Upper lobe of left lung (tissue), 6 donors: ENCODE data around the gene CNN1. TPM values are rescaled to one million over a fixed set of nuclear protein-coding genes. Genes with fewer than 3 reads are reported as not detected.

ENCODE experiments used
- ATAC-seq, 2 donors: fragments of 200-7000 bp; cut with Tn5 transposase; one replicate each; pipeline ENCODE4 v1.9.1; 2022; ENCODE audit warnings: mild to moderate bottlenecking in 2 of 2, moderate library complexity in 2 of 2; ENCODE audit not compliant: low FRiP score in 2 of 2
- DNase-seq, 2 donors: peaks; one replicate each; pipeline ENCODE4 v3.0.0-alpha.2; 2019 to 2020
- H3K27ac ChIP-seq, 4 donors: fragments of 200-600 bp; sonication (generic); one replicate each; pipeline ENCODE4 v1.5.1; 2016 to 2019
- H3K27me3 ChIP-seq, 4 donors: fragments of 200-600 bp; sonication (generic); one replicate each; pipeline ENCODE4 v1.5.1; 2017 to 2019
- H3K36me3 ChIP-seq, 4 donors: fragments of 200-600 bp; sonication (generic); one replicate each; pipeline ENCODE4 v1.5.1; 2016 to 2019
- H3K4me1 ChIP-seq, 4 donors: fragments of 200-600 bp; sonication (generic); one replicate each; pipeline ENCODE4 v1.5.1; 2018 to 2019
- H3K4me3 ChIP-seq, 4 donors: fragments of 200-600 bp; sonication (generic); one replicate each; pipeline ENCODE4 v1.5.1; 2017 to 2019; ENCODE audit warnings: mild to moderate bottlenecking in 2 of 4, moderate library complexity in 1 of 4
- H3K9me3 ChIP-seq, 4 donors: fragments of 200-600 bp; sonication (generic); one replicate each; pipeline ENCODE4 v1.5.1; 2018 to 2019
- CTCF ChIP-seq, 6 experiments: fragments of 450-650 bp in 4 of 6; fragments of 200-600 bp in 2 of 6; sonication (generic) in 2 of 6; IDR thresholded peaks; one replicate each; pipeline ENCODE4 v1.5.1; 2016 to 2019; ENCODE audit warnings: antibody characterized with exemption in 6 of 6
- EP300 ChIP-seq, 4 donors: sonication (generic); formaldehyde crosslinking; IDR thresholded peaks; one replicate each; pipeline ENCODE4 v1.5.1; 2017; ENCODE audit warnings: antibody characterized with exemption in 4 of 4, control low read depth in 2 of 4
- POLR2A ChIP-seq, 4 donors: fragments of 450-650 bp; IDR thresholded peaks; one replicate each; pipeline ENCODE4 v1.5.1; 2016 to 2017; ENCODE audit warnings: antibody characterized with exemption in 4 of 4, mild to moderate bottlenecking in 2 of 4
- POLR2AphosphoS5 ChIP-seq, 2 donors: sonication (generic); formaldehyde crosslinking; IDR thresholded peaks; one replicate each; pipeline ENCODE4 v1.5.1; 2017; ENCODE audit warnings: antibody characterized with exemption in 2 of 2
- WGBS, 2 donors: methylation state at CpG; one replicate each; pipeline ENCODE4 v1.1.5; 2017 to 2018; 5-methylcytosine and 5-hydroxymethylcytosine counted together
- total RNA-seq, 6 donors: library from RNA; depleted of rRNA in 4 of 6; stranded (reverse); fragments of >200 nt in 4 of 6; gene quantifications; one replicate each; pipeline versions ENCODE4 v1.1.0 to v1.2.1, GENCODE V29; 2016 to 2021
- donor health status: DM: no; HTN: no; CAD: no; lungs with moderate emphysema.
- donor health status: DM: no; HTN: yes; CAD: no; lungs with severe emphysema.

Gene CNN1
- total RNA-seq, 6 donors from 2014 or later: 3.1 to 47.9 (median 20.7) TPM

- ATAC-seq (peak; percentile 99 to 100), DNase-seq (peak; percentile 92 to 97)
- WGBS, 2 donors: 0 to 1% methylated on average over 20 to 21 of the region's 47 CpGs
- peak in 1 of 6 experiments; percentile 31 for TF ChIP-seq CTCF (IDR thresholded peaks at IDR 0.05)
- TF ChIP-seq POLR2A (IDR thresholded peaks at IDR 0.05): peak in 2 of 4 donors; percentile 11 to 64
- TF ChIP-seq POLR2AphosphoS5 (IDR thresholded peaks at IDR 0.05): peak; percentile 58 to 65
- TF ChIP-seq EP300 (IDR thresholded peaks at IDR 0.05): no peak
- H3K4me1 ChIP-seq: peaks cover 11 to 30% (median 17%) of the 10 kb centered on the region in 4 donors
- H3K27ac ChIP-seq: peak within 1 kb of the TSS; percentile 86 to 89 (median 86)
- peak within 1 kb of the TSS; percentile 43 to 98 (median 94) for H3K4me3 ChIP-seq
- H3K27me3 ChIP-seq: no peaks in the 10 kb centered on the region
- H3K36me3 ChIP-seq: peaks cover 0 to 10% (median 0%) of the 10 kb centered on the region in 4 donors
- no peaks in the 10 kb centered on the region for H3K9me3 ChIP-seq
Measured at GRCh38 chr19:11528551-11529341, 9.9 kb upstream of the CNN1 start, which contains the start of gene ECSIT. Gene ECSIT (minus strand): TSS chr19:11529134. CDS start chr19:11519170, 9,964 bp downstream.

- H3K27ac ChIP-seq: no peak overlapping the region
- H3K36me3 ChIP-seq: no peaks in the 10 kb centered on the region
- H3K4me1 ChIP-seq: peaks cover 12 to 33% (median 17%) of the 10 kb centered on the region in 4 donors
- H3K4me3 ChIP-seq: no peak overlapping the region
- 29 to 32% methylated on average over 6 to 9 of the region's 9 CpGs for WGBS, 2 donors
- DNase-seq (peak; percentile 60 to 77), ATAC-seq (peak; percentile 9 to 32)
- H3K27me3 ChIP-seq: no peaks in the 10 kb centered on the region
- TF ChIP-seq CTCF (IDR thresholded peaks at IDR 0.05) (no peak), POLR2A (IDR thresholded peaks at IDR 0.05) (no peak), POLR2AphosphoS5 (IDR thresholded peaks at IDR 0.05) (no peak), EP300 (IDR thresholded peaks at IDR 0.05) (no peak)
- H3K9me3 ChIP-seq: no peaks in the 10 kb centered on the region
Measured at GRCh38 chr19:11530432-11530831, 8.2 kb upstream of the CNN1 start.

GRCh38 chr19:11534538-11534937 lies 4.1 kb upstream of the CNN1 start:
- DNase-seq: no peak
- Histone ChIP-seq H3K9me3 (no peaks in the 10 kb centered on the region), H3K4me3 (no peak overlapping the region), H3K4me1 (peaks cover 10 to 22% (median 11%) of the 10 kb centered on the region in 4 donors), H3K36me3 (no peaks in the 10 kb centered on the region), H3K27me3 (peaks cover 0 to 9% (median 4%) of the 10 kb centered on the region in 4 donors), H3K27ac (peak overlapping the region in 1 of 4 donors; percentile 84)
- TF ChIP-seq POLR2AphosphoS5 (IDR thresholded peaks at IDR 0.05): no peak
- no peak for ATAC-seq
- WGBS, 2 donors: 72 to 80% methylated on average over 1 of the region's 1 CpG

GRCh38 chr19:11534948-11535347 lies 3.7 kb upstream of the CNN1 start:
- Histone ChIP-seq H3K4me1 (peaks cover 10 to 18% (median 15%) of the 10 kb centered on the region in 4 donors), H3K27me3 (peaks cover 0 to 12% (median 7%) of the 10 kb centered on the region in 4 donors), H3K4me3 (no peak overlapping the region), H3K36me3 (no peaks in the 10 kb centered on the region), H3K27ac (peak overlapping the region in 1 of 4 donors; percentile 84), H3K9me3 (no peaks in the 10 kb centered on the region)
- TF ChIP-seq POLR2AphosphoS5 (IDR thresholded peaks at IDR 0.05) (no peak), CTCF (IDR thresholded peaks at IDR 0.05) (no peak), EP300 (IDR thresholded peaks at IDR 0.05) (no peak), POLR2A (IDR thresholded peaks at IDR 0.05) (no peak)
- WGBS, 2 donors: 68 to 73% methylated on average over 5 of the region's 5 CpGs
- no peak for DNase-seq
- ATAC-seq: no peak

- peak in 2 of 4 donors; percentile 18 to 52 for TF ChIP-seq POLR2A (IDR thresholded peaks at IDR 0.05)
- TF ChIP-seq CTCF (IDR thresholded peaks at IDR 0.05): peak; percentile 87 to 96 (median 94)
- TF ChIP-seq POLR2AphosphoS5 (IDR thresholded peaks at IDR 0.05): no peak
- TF ChIP-seq EP300 (IDR thresholded peaks at IDR 0.05): no peak
- 17 to 18% methylated on average over 40 to 48 of the region's 54 CpGs for WGBS, 2 donors
- Histone ChIP-seq H3K27me3 (peaks cover 0 to 13% (median 9%) of the 10 kb centered on the region in 4 donors), H3K4me1 (peaks cover 10 to 16% (median 16%) of the 10 kb centered on the region in 4 donors), H3K27ac (peak overlapping the region; percentile 21 to 84 (median 74)), H3K4me3 (peak overlapping the region in 3 of 4 donors; percentile 23 to 44 (median 42)), H3K9me3 (no peaks in the 10 kb centered on the region), H3K36me3 (no peaks in the 10 kb centered on the region)
- DNase-seq (peak; percentile 93 to 99), ATAC-seq (peak; percentile 83 to 89)
Measured at GRCh38 chr19:11535792-11536595, 2.7 kb upstream of the CNN1 start.
